NCI-H526 (cell line): ENCODE measurements around the gene GRB10.

Experiments
- DNase-seq, 2 experiments: peaks; one replicate each; lab custom pipeline; 2025; lab: John Stamatoyannopoulos, UW

The GRB10 gene

DNA sequence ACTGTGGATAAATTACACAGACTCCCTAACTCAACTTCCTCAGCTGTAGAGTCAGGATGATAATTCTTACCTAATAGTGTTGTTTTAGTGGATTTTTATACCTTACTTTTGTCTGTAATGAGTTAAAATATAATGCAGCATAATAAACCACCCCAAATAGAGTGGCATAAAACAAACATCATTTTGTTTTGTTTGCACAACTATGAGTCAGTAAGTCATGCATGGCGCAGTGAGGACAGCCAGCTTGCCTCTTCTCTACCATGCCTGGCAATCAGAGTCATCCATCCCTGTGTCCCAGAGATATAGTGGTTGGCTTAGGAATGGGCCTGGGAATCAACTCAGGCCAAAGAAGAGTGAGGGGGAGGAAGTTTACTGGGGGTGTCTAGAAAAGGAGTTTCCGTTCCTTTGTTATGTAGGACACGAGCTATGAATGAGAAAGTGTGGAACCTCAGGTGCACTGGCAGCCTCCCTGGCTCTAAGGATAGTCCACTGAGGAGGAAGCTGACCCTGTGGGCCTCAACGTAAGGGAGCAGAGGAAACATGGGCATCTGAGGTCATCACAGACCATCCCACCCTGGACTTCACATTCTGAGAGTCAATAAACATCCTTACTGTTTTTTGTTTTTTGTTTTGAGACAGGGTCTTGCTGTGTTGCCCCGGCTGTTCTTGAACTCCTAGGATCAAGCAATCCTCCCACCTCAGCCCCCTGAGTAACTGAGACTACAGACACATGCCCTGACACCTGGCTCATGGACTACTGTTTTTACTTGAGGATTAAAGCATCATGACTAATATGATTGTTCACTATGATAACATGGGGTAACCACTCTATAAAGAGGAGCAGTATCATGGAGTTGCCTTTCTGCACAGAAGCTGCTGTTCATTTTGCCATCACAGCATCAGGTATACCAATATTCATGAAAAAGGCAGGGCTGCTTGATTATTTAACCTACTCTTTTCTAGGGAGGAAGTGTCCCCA, 21.0 kb upstream of the GRB10 start:
- no peak for DNase-seq

DNA sequence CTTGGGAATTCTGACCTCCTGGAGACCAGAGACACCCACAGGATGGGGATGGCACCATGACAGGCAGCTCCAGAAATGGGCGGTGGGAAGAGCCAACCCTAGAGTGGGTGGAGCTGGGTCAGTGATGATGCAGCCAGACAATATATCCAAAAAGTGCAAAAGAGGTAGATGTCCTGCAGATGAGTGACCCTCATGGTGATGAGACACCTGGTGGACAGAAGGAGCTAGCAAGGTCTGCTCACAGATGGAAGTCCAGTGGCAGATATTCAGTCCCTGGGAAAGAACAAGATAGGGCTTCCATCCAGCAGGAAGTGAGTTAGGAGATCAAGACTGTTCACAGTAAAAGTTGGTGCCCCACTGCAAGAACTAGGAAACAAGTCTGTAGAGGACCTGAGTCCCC, 19.2 kb upstream of the GRB10 start:
- DNase-seq, result no peak

DNA sequence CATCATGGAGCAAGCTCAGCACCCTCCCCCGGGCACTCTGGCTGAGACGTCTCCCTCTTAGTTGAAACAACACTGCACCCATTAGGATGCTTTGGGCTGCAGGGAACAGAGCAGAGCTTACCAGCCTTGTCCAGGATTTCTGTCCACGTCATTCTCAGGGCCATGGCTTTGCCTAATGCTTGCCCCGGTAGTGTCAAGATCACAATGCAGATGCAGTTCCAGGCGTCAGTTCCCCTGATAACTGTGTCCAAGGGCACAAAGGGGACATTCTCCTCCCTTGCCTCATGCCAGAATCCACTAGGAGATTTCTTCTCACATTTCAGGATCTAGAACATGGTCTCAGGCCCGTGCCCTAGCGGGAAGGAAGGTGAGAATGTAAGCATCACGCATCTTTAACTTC, 17.2 kb upstream of the GRB10 start:
- no peak for DNase-seq

DNA sequence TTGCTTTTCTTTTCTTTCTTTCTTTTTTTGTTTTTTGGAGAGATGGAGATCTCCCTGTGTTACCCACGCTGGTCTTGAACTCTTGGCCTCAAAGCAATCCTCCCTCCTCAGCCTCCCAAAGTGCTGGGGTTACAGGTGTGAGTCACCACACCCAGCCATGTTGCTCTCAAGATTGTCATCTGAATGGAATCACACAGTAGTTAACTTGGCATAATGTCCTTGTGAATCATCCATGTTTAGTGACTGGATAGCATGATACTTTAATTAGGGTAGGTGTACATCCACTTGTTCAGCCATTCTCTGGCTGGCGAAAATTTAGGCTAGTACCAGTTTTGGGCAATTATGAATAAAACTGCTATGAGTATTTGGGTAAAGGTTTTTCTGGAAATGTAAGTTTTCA, 15.4 kb upstream of the GRB10 start:
- DNase-seq, result no peak

DNA sequence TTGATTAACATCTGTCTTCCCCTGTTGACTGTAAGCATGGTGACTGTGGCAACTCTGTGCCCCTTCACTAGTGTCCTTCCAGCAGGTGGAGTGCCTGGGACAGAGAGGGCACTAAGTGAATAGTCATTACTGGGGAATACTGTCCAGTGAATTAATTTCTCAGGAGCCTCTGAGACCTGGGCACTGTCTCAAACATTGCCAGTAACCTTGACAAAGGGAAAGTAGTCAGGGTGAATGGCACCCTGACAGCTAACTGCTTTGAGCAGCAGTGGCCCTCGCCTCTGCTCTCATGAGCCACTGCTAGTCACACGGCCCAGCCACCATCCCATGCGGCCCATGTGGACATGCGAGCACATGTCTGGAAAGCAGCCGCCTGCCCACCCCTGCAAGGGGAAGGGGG, 13.1 kb upstream of the GRB10 start:
- DNase-seq, result no peak

DNA sequence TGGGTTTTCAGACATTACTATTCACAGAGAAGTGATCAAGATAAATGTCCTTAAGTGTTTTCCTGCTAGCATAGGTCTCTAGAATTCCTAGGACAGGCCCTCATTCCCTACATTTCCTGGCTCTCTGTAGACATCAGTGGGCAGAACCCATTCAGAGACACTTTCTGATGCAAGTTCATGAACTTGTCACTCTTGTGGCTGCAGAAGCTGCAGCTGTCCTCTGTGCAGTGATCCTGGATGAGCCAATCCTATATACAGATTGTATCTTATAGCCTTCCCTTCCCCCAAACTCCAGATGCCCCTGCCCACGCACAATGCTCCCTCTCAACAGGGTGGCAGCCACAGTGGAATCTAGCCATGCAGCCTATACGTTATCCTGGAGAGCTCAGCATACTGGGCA, 12.6 kb upstream of the GRB10 start:
- no peak for DNase-seq

DNA sequence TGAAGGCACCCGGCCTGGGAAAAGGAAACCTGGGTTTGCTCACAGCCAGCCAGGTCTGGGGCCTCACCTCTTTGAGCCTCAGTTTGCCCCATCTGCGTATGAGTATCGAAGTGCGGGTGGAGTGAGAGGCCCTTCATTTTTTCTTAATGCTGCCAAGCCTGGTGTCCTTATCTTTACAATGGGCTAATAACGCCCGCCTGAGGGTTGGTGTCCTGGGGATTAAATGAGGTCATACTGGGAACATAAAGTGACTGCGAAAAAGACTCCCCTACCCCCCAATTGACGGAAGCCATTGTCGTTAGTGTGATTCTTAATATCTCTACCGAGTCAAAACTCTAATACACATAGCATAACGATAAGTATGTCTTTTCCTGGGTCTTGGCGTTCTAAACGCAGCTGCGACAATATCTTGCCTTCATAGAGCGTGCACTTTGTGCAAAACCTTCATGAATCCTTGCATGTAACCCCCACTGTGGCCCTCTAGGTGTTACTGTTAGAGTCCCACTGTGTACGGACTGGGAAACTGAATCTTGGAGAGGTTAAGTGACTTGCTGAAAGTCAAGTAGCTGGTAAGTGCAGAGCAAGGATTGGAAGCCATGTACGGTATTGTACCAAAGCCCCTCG, 11.4 kb upstream of the GRB10 start:
- no peak for DNase-seq

DNA sequence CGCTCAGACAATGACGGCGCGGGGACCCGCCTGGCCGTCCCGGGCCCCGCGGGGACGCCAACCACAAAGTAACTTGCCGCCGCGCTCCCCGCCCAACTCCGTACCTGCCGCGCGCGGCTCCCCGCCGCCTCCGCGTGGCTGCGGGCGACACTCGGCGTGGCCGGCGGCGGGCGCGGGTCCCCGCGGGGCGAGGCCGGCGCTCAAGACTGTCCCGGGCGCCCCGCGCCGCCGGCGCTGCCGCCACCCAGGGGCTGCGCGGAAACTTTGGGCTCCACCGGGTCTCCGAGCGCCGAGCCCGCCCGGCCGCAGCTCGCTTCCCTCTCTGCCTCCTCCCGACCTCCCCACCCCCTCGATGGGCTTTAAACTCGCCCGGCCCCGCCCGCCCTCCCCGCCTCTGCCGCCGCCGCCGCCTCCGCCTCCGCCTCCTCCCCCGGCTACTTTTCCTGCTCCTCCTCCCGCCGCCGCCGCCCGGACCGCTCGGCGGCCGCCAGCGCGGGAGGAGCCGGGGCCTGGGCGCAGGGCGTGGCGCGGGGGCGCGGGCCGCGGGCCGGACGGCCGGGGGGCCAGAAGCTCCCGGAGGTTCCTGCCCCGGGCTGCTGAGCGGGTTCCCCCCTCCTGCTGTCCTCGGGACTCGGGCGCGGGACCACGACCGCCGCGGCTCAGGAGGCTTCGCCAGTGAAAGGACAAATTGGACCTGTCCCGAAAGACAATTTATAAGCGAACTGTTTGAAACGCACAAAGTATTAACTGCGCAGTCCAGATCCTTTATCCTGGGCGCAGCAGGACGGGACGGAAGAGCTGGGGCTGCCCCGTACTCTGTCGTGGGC, 10.6 kb upstream of the GRB10 start:
- DNase-seq, result peak in 1 of 2 experiments; percentile 66

DNA sequence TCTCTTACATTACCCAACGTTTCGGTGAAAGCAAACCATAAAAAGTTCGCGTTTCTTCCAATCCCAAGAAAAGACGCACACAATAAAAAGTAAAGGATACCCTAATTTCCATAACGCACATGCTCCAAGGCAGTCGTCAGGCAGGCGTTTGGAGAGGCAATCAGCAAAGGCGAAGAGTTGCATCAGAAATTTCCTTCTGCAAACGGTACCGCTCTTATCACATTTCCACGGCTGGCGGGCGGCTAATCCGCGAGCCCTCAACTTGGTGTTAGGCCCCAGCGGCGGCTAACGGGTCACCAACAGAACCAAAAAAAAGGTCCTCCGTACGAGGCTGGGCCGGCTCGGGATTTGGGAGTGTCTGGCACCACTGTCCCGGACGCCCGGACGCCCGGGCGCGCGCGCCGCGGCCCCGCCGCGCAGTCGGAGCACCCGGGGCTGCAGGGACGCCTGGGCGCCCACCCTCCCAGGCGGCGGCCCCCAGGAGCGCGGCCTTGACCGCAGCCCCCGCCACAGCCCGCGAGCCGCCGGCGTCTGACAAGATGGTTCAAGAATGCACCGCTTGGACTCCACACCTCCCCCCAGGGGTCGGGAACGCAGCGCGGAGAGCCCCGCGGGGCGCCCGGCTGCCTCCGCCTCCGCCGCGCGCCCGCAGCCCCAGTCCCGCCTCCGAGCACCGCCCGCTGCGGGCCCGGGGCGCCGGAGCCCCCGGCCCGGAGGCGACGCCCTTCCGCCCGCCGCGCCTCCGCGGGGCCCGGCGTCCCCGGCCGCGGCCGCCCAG, 9.8 kb upstream of the GRB10 start:
- peak in 1 of 2 experiments; percentile 34 for DNase-seq

DNA sequence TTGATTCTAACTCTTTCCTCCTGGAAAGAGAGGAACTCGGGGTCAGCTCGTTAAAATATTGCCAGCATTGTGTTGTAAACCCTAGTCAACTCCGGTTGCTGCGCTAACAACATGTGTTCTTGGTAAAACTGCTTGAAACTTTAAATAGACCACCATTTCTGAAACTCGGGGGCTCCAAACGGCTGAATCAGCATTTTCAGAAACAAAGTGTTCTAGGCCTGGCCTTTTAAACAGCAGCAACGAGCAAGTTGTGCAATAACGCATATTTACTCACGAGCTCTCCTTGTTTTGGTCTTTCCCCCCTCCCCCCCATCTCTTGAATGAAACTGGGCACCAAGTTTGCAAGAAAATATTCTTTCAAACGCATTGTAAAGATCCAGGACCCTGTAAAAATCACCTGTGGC, 9.2 kb upstream of the GRB10 start:
- DNase-seq, result no peak

DNA sequence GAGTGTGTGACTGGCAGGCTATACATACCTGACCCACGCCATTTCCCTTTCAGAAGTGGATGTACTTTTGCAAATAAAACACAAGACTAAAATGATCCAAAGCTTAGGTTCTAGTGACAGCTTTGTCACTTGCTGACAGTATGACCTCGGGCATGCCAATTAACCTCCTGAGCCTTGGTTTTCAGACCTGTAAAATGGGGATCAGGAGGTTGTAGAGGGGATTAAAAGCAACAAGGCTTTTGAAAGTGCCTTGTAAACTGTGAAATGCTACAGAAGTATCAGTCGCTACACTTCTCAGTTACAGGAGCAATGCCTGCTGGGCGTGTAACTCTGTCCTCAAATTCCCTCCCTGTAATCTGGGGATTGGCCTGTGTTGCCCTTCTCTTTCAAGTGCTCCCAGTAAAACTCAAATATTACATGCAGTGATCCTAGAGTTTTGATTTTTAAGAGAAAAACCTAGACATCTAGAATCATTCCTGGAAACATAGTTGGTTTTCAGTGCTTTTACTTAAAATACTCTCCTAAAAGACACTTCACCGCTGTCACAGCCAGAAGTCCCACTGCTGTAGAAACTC, 8.8 kb upstream of the GRB10 start:
- no peak for DNase-seq

DNA sequence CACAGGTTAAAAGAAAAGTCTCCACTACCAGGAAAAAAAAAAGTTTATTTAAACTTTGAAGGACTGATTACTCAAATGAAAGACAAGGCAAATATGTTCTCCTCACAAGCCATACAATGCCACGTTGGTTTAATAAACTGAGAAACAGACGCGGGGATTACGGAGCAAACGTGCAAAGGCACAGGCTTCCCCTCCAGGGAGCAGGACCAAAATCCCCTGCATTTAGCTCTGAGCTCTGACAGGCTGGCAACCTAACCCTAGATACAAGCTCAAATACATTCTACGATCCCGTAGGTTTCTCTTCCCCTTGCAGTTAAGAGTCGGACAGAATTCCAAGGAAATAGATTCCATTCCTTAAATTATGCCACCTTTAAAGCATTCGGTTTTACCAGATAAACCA, 7.7 kb upstream of the GRB10 start:
- no peak for DNase-seq

DNA sequence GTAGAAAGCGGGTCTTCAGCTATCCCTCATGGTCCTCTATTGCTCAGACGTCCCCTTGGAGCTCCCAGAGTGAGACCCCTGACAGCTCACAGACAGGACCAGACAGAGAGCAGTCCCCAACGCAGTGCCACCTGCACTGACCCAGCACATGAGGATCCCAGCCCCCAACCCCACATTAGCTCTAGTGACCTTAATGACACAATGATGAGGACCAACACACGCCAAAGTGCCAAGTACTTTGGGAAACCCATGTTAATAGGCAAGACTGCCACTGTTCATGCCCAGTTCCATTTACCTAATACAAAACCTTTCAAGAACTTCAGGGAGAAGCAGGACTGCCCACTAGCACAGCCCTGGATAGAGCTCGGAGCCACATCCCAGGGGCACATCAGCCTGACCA, 5.7 kb upstream of the GRB10 start:
- DNase-seq, result no peak

DNA sequence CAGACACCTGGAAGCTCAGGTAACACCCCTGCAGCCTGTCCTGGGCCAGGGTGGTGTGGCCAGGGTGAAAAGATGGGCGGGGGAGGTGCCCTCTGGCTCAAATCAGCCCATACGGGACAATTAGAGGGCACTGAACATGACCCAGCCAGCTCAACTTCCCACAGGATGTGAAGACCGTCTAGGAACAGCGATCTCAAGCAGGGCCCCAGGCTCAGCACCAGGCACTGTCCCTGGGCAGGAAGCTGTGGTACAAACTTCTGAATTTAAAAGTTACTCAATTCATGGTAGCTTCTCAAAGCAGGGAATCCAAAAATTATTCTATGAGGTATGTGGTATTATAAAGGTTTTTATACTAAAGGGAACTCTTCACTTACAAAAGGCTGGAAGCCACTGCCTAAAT, 5.1 kb upstream of the GRB10 start:
- DNase-seq, result no peak

DNA sequence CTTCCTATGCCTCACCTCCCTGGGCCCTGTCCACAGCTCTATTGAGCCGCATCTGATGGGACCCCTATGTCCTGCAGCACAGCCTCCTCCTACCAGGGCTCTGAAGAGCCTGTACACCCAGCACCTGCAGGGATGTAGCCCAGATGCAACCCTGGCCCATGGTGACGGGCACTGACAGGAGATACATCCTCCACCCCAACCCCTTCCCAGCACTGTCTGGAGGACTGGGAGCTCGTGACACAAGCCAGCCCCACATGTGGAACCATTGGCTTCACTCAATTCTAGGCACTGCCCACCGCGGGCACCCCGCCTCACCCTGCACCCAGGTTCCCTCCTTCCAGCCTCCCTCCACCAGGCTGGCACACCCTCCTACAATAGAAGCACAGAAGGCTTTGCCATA, 2.6 kb upstream of the GRB10 start:
- DNase-seq, result no peak

DNA sequence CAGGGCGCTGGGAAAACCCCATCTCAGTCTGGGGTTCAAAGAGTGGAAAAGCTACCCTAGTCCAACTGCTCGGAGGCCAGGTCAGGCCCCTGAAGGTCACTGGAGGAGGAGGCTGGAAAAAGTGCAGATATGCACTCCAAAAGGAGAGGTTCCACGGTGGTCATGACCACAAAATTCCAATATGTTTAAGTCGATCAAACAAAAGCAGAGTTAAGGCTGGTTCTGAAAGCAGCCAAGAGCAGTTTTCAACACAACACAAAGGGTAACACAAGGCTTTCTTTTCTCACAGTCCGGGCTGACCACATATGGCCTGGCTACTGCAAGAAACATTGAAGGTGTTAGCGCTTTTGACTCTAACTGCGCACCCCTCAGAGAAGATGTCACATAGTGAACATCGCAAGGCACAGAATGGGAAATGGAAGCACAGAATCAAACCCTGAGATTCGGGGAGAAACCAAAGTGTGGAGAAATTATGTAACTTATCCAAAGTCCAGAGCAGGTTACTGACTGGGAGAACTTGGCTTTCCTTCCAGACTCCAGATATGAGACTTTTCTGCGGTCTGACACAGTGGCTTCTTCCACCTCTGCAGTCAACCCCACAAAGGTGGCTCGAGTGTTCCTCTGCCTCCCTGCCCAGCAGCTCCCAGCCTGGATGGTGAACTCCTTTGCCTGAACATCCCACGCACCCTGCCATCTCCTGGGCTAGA, 1.3 kb upstream of the GRB10 start:
- DNase-seq, result no peak

DNA sequence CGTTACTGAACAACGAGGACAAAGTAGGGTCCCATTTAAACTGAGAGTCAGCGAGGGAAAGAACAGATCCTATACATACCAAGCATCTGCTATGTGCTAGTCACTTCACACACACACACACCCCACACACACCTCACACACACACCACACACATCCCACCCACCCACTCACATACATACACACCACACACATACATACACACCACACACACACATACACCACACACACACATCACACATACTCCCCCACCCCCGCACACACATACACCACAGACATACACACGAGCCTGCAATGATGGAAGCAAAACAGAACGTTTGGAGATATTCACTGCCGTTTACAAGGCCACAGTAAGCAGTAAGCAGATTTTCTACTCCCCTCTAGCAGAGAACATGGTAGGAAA, 607 bp upstream of the GRB10 start:
- peak in 1 of 2 experiments; percentile 36 for DNase-seq

DNA sequence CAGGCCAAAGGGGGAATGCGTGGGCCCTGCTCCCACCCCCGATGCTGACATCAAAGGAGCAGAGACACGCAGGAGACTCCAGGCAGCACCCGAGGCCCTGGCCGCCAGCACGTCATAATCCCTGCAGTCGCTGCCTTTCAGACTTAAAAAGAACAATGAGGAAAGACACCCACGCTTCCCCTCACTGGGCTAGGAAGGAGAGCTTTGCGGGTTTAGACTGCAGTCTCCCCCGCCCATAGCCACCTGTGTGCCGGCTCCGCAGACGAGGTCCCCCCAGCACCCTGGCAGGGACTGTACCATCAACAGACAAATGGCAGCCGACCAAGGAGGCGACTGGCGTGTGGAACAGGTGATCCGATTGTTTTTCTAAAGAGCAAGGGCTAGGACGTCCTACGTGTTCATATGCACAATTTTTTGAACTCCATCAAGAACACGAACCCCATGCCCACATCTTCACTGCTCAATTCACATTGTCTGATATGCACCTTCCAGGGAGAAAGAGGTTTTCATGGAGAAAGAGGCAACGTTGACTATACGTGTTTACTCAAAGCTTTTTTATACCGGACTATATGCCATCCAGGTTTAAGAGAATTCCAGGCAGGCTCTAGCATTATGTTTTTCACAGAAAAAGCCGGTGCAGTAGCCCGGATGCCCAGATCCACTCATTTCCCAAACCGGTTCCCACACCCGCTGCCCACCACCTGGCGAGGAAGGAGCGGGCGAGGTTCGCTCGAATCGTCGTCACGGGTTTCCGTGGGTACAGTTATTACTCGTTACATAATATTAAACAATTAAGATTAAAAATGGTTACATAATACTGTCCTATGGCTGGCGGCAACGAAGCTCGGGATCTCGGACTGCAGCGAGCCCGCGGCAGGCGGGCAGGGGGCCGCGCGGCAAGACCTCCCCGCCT, 1.1 kb downstream of the GRB10 start:
- DNase-seq, result peak in 1 of 2 experiments; percentile 63

DNA sequence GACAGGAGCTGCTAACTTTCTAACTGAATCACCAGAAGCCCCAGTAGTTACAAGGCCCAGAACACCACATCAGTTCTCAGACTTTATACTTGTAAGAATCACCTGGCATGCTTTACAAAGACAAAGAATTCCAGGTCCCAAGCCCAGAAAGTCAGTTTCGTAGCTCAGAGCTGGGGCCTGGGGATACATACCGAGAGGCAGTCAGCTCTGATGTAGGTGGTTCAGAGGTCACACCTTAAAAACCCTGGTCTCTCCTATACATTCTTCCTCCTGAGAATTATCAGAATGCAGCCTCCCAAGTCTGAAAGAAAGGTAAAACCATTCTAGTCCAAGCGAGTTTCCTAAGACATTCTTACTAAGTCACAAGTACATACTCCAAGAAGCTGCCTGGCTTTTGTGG, 2.3 kb downstream of the GRB10 start:
- DNase-seq, result no peak

DNA sequence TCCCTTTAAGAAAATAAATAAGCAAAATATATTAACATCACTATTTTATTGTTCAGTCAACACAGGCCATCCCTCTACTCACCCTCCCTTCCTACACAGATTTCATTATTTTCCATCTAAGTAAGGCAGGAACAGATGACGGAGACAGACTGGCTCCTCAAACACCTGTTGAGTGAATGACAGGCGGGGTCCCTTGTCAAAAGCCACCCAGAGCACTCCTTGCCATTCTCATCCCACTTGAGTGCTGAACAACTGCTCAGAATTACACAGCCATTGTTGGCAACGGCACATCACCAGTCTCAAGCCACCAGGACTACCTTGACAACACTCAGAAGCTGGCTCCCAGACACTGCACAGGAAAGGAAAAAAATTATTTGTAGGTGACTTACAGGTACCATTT, 3.3 kb downstream of the GRB10 start:
- no peak for DNase-seq
